ENCODE measurements around the gene ADGRV1.

DNA sequence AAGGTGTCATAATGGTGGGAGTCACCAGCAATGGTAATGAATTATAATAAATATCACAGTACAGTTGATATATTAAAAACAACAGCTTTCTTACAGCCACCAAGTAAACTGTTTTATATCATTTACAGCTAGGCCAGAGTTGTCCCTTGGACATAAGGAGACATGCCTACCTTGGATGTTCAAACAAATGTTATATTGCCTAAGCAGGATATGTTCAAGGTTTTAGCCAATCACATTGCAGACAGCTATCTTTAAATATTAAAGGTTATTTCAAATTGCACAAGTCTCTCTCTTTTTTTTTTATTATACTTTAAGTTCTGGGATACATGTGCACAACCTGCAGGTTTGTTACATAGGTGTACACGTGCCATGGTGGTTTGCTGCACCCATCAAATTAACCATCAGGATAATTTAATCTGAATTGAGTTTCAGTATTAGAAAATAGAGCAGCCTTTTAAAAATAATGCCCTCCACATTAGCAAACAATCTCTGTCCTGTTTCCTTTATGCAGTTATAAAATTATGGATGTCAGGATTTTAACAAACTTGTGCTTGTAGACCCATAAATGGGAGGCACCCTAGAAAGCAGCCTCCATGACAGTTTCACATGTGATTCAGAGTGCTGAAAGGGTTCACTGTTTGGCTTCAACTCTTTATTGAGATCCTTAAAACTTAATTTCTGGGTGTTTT, 483.8 kb downstream of the ADGRV1 start:
- TF ChIP-seq, protein P1, sequence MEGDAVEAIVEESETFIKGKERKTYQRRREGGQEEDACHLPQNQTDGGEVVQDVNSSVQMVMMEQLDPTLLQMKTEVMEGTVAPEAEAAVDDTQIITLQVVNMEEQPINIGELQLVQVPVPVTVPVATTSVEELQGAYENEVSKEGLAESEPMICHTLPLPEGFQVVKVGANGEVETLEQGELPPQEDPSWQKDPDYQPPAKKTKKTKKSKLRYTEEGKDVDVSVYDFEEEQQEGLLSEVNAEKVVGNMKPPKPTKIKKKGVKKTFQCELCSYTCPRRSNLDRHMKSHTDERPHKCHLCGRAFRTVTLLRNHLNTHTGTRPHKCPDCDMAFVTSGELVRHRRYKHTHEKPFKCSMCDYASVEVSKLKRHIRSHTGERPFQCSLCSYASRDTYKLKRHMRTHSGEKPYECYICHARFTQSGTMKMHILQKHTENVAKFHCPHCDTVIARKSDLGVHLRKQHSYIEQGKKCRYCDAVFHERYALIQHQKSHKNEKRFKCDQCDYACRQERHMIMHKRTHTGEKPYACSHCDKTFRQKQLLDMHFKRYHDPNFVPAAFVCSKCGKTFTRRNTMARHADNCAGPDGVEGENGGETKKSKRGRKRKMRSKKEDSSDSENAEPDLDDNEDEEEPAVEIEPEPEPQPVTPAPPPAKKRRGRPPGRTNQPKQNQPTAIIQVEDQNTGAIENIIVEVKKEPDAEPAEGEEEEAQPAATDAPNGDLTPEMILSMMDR (IDR thresholded peaks at IDR 0.05; ENCODE audit: insufficient read depth, low read length, poor library complexity, severe bottlenecking), result no peak
- no peak for TF ChIP-seq EZH2phosphoT487 (conservative IDR thresholded peaks at IDR 0.05; ENCODE audit: low read length)

Measured in SU-DHL-6 (cell line).